Ishikawa (cell line): ENCODE results near the gene GPR137C.

Experiments used
- CREB1 ChIP-seq: IDR thresholded peaks from 2 replicates; pipeline ENCODE4 v1.6.1; 2012; ENCODE audit warnings: low read depth
- EP300 ChIP-seq: IDR thresholded peaks from 2 replicates; pipeline ENCODE4 v1.6.1; 2012; ENCODE audit warnings: borderline replicate concordance
- MAX ChIP-seq: IDR thresholded peaks from 2 replicates; pipeline ENCODE4 v1.6.1; 2012
- RAD21 ChIP-seq: IDR thresholded peaks from 2 replicates; pipeline ENCODE4 v1.6.1; 2012; ENCODE audit warnings: low read depth
- REST ChIP-seq: IDR thresholded peaks from 2 replicates; pipeline ENCODE4 v1.6.1; 2012; ENCODE audit warnings: low read depth, mild to moderate bottlenecking
- TAF1 ChIP-seq: IDR thresholded peaks from 2 replicates; pipeline ENCODE4 v1.6.1; 2012; ENCODE audit warnings: low read depth, mild to moderate bottlenecking
- TEAD4 ChIP-seq: IDR thresholded peaks from 2 replicates; pipeline ENCODE4 v1.6.1; 2012
- YY1 ChIP-seq: IDR thresholded peaks from 2 replicates; pipeline ENCODE4 v1.6.1; 2012; ENCODE audit warnings: low read depth
- TF ChIP-seq, protein P1 (sequence below): IDR thresholded peaks from 2 replicates; pipeline ENCODE4 v1.6.1; 2012

GRCh38 chr14:52558688-52559087 lies 6.1 kb downstream of the GPR137C start:
- TF ChIP-seq EP300 (no peak), REST (no peak), TAF1 (no peak), TEAD4 (no peak), MAX (no peak), RAD21 (no peak), CREB1 (no peak), YY1 (no peak)
- TF ChIP-seq, protein P1, sequence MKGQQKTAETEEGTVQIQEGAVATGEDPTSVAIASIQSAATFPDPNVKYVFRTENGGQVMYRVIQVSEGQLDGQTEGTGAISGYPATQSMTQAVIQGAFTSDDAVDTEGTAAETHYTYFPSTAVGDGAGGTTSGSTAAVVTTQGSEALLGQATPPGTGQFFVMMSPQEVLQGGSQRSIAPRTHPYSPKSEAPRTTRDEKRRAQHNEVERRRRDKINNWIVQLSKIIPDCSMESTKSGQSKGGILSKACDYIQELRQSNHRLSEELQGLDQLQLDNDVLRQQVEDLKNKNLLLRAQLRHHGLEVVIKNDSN = no peak
